ENCODE measurements around the gene SPAG17. TPM values are rescaled to one million over a fixed set of nuclear protein-coding genes. Genes with fewer than 3 reads are reported as not detected.

Gene SPAG17
- total RNA-seq, 2 experiments from 2014 or later = not detected

DNA sequence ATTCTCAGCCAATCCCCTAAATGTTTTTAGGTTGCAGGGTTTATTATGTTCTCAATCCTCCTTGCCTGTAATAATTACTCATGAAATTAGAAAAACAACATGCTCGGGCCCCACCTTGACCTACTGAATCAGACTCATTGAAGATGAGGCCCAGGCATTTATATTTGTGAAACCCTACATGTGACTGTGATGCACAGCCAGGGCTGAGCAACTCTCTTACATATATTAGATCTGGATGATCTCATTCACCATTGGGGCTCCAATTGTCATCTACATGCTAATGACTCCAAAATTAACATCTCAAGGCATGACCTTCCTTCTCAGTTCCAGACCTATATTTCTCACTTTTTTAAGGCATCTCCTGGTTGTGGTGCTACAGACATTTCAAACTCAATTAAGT is 152.1 kb downstream of the SPAG17 start:
- no peaks in the 10 kb centered on the region for H3K4me1 Mint-ChIP-seq (ENCODE audit: low read depth)
- H3K4me1 ChIP-seq (ENCODE audit: insufficient read depth, low read length) = no peaks in the 10 kb centered on the region
- no peak overlapping the region for H3K4me3 Mint-ChIP-seq
- H3K36me3 Mint-ChIP-seq (ENCODE audit: low read depth) = no peaks in the 10 kb centered on the region
- H3K27ac ChIP-seq (ENCODE audit: low read depth in 1 of 2, low read length in 2 of 2) = no peak overlapping the region
- TF ChIP-seq, protein P1, sequence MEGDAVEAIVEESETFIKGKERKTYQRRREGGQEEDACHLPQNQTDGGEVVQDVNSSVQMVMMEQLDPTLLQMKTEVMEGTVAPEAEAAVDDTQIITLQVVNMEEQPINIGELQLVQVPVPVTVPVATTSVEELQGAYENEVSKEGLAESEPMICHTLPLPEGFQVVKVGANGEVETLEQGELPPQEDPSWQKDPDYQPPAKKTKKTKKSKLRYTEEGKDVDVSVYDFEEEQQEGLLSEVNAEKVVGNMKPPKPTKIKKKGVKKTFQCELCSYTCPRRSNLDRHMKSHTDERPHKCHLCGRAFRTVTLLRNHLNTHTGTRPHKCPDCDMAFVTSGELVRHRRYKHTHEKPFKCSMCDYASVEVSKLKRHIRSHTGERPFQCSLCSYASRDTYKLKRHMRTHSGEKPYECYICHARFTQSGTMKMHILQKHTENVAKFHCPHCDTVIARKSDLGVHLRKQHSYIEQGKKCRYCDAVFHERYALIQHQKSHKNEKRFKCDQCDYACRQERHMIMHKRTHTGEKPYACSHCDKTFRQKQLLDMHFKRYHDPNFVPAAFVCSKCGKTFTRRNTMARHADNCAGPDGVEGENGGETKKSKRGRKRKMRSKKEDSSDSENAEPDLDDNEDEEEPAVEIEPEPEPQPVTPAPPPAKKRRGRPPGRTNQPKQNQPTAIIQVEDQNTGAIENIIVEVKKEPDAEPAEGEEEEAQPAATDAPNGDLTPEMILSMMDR (IDR thresholded peaks at IDR 0.05) = no peak
- POLR2A ChIA-PET = no interaction called here
- H3K9me3 ChIP-seq (ENCODE audit: control insufficient read depth in 1 of 2, insufficient read depth in 1 of 2, low read length in 2 of 2) = no peaks in the 10 kb centered on the region
- H3K27me3 Mint-ChIP-seq = peaks cover 23% of the 10 kb centered on the region
- intact Hi-C loops (cut with DNase I, micrococcal nuclease) = no loop called here
- no peak overlapping the region for H3K4me3 ChIP-seq (ENCODE audit: low read length)
- no peaks in the 10 kb centered on the region for H3K9me3 Mint-ChIP-seq
- ATAC-seq (ENCODE audit: poor library complexity) (no peak), DNase-seq (no peak)
- H3K27ac Mint-ChIP-seq = no peak overlapping the region
- H3K27me3 ChIP-seq (ENCODE audit: control insufficient read depth in 1 of 2, insufficient read depth in 2 of 2, low read length in 2 of 2) = peaks cover 0 to 4% of the 10 kb centered on the region in 2 experiments
- CTCF ChIA-PET = no interaction called here
- H3K36me3 ChIP-seq (ENCODE audit: insufficient read depth, low read length) = no peaks in the 10 kb centered on the region

DNA sequence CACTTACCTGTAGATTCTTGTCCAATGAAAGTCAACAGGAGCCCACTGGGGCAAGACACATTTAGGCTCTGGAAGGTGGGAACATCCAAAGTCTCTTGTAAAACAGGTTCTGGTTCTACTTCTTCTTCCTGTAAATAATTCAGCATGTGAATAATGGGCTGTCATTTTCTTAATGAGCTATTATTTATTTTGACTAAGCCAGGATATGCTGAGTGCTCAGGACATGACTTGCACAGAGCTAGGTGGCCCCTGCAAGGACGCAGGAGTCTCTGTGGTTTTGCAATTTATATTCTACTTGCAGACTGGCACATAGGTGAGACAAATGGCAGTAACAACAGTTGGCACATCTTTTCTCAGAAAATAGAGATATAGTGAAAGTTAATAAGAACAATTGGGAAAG is 156.8 kb downstream of the SPAG17 start:
- TF ChIP-seq, protein P1 (IDR thresholded peaks at IDR 0.05) = no peak
- H3K36me3 Mint-ChIP-seq (ENCODE audit: low read depth) = no peaks in the 10 kb centered on the region
- no peaks in the 10 kb centered on the region for H3K4me1 Mint-ChIP-seq (ENCODE audit: low read depth)
- ATAC-seq (ENCODE audit: poor library complexity) (no peak), DNase-seq (no peak)
- POLR2A ChIA-PET = no interaction called here
- Histone ChIP-seq H3K27me3 (ENCODE audit: control insufficient read depth in 1 of 2, insufficient read depth in 2 of 2, low read length in 2 of 2) (peaks cover 0 to 11% of the 10 kb centered on the region in 2 experiments), H3K27ac (ENCODE audit: low read depth in 1 of 2, low read length in 2 of 2) (no peak overlapping the region), H3K4me1 (ENCODE audit: insufficient read depth, low read length) (no peaks in the 10 kb centered on the region), H3K36me3 (ENCODE audit: insufficient read depth, low read length) (no peaks in the 10 kb centered on the region), H3K9me3 (ENCODE audit: control insufficient read depth in 1 of 2, insufficient read depth in 1 of 2, low read length in 2 of 2) (no peaks in the 10 kb centered on the region), H3K4me3 (ENCODE audit: low read length) (no peak overlapping the region)
- no peak overlapping the region for H3K27ac Mint-ChIP-seq
- no peak overlapping the region for H3K4me3 Mint-ChIP-seq
- no peaks in the 10 kb centered on the region for H3K9me3 Mint-ChIP-seq
- CTCF ChIA-PET = no interaction called here
- intact Hi-C loops (cut with DNase I, micrococcal nuclease) = no loop called here
- H3K27me3 Mint-ChIP-seq = peaks cover 33% of the 10 kb centered on the region

DNA sequence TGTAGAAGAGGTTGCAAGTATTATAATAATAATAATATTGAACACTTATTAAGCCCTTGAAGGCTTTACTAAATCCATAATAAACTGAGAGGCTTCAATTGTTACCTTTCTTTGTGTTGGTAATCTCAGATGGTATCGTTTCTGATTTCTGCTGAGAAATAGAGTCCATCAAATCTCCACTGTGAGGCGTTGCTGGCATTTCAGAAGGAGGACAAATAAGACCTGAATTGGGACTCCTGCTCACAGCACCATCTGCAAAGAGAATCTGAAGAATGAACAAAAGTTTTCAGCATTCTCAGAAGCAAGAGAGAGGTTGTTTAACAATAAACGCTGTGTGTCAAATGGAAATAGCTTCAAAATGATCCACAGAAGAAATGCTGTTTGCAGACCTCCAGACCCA is 161.8 kb downstream of the SPAG17 start:
- H3K36me3 ChIP-seq (ENCODE audit: insufficient read depth, low read length) = no peaks in the 10 kb centered on the region
- no peak overlapping the region for H3K4me3 ChIP-seq (ENCODE audit: low read length)
- peaks cover 0 to 7% of the 10 kb centered on the region in 2 experiments for H3K27me3 ChIP-seq (ENCODE audit: control insufficient read depth in 1 of 2, insufficient read depth in 2 of 2, low read length in 2 of 2)
- ChIA-PET CTCF (no interaction called here), POLR2A (no interaction called here)
- no peaks in the 10 kb centered on the region for H3K4me1 ChIP-seq (ENCODE audit: insufficient read depth, low read length)
- no peak overlapping the region for H3K27ac Mint-ChIP-seq
- H3K9me3 Mint-ChIP-seq = no peaks in the 10 kb centered on the region
- H3K4me3 Mint-ChIP-seq = no peak overlapping the region
- no peak for DNase-seq
- H3K36me3 Mint-ChIP-seq (ENCODE audit: low read depth) = no peaks in the 10 kb centered on the region
- no peaks in the 10 kb centered on the region for H3K9me3 ChIP-seq (ENCODE audit: control insufficient read depth in 1 of 2, insufficient read depth in 1 of 2, low read length in 2 of 2)
- TF ChIP-seq, protein P1 (IDR thresholded peaks at IDR 0.05) = no peak
- no peak for ATAC-seq (ENCODE audit: poor library complexity)
- intact Hi-C loops (cut with DNase I, micrococcal nuclease) = no loop called here
- H3K27ac ChIP-seq (ENCODE audit: low read depth in 1 of 2, low read length in 2 of 2) = no peak overlapping the region
- H3K4me1 Mint-ChIP-seq (ENCODE audit: low read depth) = no peaks in the 10 kb centered on the region
- peaks cover 24% of the 10 kb centered on the region for H3K27me3 Mint-ChIP-seq

Data from CD4-positive, alpha-beta T cell (primary cell).